IMR-90 (cell line): ENCODE measurements around the gene RHOB. TPM values are rescaled to one million over a fixed set of nuclear protein-coding genes. Genes with fewer than 3 reads are reported as not detected.

ENCODE experiments used
- ATAC-seq: fragments of 200-7000 bp; cut with Tn5 transposase; 2 replicates; pipeline ENCODE4 v1.9.1; 2020; ENCODE audit warnings: low read depth, mild to moderate bottlenecking, moderate library complexity
- BruUV-seq: library from RNA; stranded (reverse); fragments of 400-500 nt; replicated peaks from 2 replicates; lab custom pipeline; 2021; lab: Mats Ljungman, UMichigan
- CTCF ChIA-PET: fragments of 300-600 bp; formaldehyde crosslinking; extraction: SDS; loops from one replicate; lab custom pipeline; 2021; ENCODE audit warnings: antibody characterized with exemption; lab: Yijun Ruan, JAX
- POLR2A ChIA-PET: fragments of 300-600 bp; sonication (Branson Sonifier 250); formaldehyde crosslinking; loops from one replicate; lab custom pipeline; 2022; ENCODE audit warnings: antibody characterized with exemption; ENCODE audit not compliant: unreplicated experiment; lab: Charles Lee
- DNase-seq: peaks from one replicate; pipeline ENCODE4 v3.0.0; 2013
- H2AFZ ChIP-seq: replicated peaks from 2 replicates; pipeline ENCODE3; 2013; ENCODE audit warnings: low read length, mild to moderate bottlenecking; ENCODE audit not compliant: poor library complexity
- H2AK5ac ChIP-seq: 2 replicates; pipeline ENCODE4 v1.6.1; 2013; ENCODE audit warnings: low read depth, low read length, inconsistent platforms
- H2AK9ac ChIP-seq: replicated peaks from 2 replicates; pipeline ENCODE3; 2013; ENCODE audit warnings: mild to moderate bottlenecking, low read depth, low read length, moderate library complexity; ENCODE audit not compliant: poor library complexity
- H2BK120ac ChIP-seq: 2 replicates; pipeline ENCODE4 v1.6.1; 2013; ENCODE audit warnings: low read depth, low read length, inconsistent platforms
- H2BK15ac ChIP-seq: 3 replicates; pipeline ENCODE4 v1.6.1; 2013; ENCODE audit warnings: low read depth, low read length, inconsistent platforms
- H2BK20ac ChIP-seq: 2 replicates; pipeline ENCODE4 v1.6.1; 2013; ENCODE audit warnings: low read depth, mild to moderate bottlenecking, inconsistent platforms, low read length, moderate library complexity
- H2BK5ac ChIP-seq: 2 replicates; pipeline ENCODE4 v1.6.1; 2013; ENCODE audit warnings: mild to moderate bottlenecking, low read depth, low read length, inconsistent platforms; ENCODE audit not compliant: poor library complexity, severe bottlenecking
- H3K14ac ChIP-seq: replicated peaks from 2 replicates; pipeline ENCODE4 v1.6.1; 2013; ENCODE audit warnings: low read depth, low read length, inconsistent platforms
- H3K18ac ChIP-seq: 2 replicates; pipeline ENCODE4 v1.6.1; 2013; ENCODE audit warnings: low read depth, low read length, control low read depth
- H3K23ac ChIP-seq: 2 replicates; pipeline ENCODE4 v1.6.1; 2013; ENCODE audit warnings: low read depth, low read length, inconsistent platforms
- H3K27ac ChIP-seq: 2 replicates; pipeline ENCODE4 v1.5.1; 2013; ENCODE audit warnings: mild to moderate bottlenecking, control low read depth, low read length; ENCODE audit not compliant: insufficient read depth
- H3K27me3 ChIP-seq: 2 replicates; pipeline ENCODE4 v1.6.1; 2013; ENCODE audit warnings: low read length; ENCODE audit not compliant: control insufficient read depth, insufficient read depth
- H3K36me3 ChIP-seq: 2 replicates; pipeline ENCODE4 v1.6.1; 2013; ENCODE audit warnings: low read length, mixed read lengths; ENCODE audit not compliant: control insufficient read depth, insufficient read depth
- H3K4ac ChIP-seq: 2 replicates; pipeline ENCODE4 v1.6.1; 2013; ENCODE audit warnings: low read depth, low read length, inconsistent platforms
- H3K4me1 ChIP-seq: 2 replicates; pipeline ENCODE4 v1.6.1; 2013; ENCODE audit warnings: low read length, mixed read lengths; ENCODE audit not compliant: control insufficient read depth, insufficient read depth
- H3K4me2 ChIP-seq: 2 replicates; pipeline ENCODE4 v1.6.1; 2013; ENCODE audit warnings: low read depth, mild to moderate bottlenecking, control low read depth, low read length, moderate library complexity
- H3K4me3 ChIP-seq: 2 replicates; pipeline ENCODE4 v1.5.1; 2013; ENCODE audit warnings: low read depth, mild to moderate bottlenecking, control low read depth, low read length, moderate library complexity; ENCODE audit not compliant: insufficient read depth
- H3K56ac ChIP-seq: 2 replicates; pipeline ENCODE4 v1.6.1; 2013; ENCODE audit warnings: low read length, inconsistent platforms; ENCODE audit not compliant: insufficient read depth; ENCODE audit errors: extremely low read depth
- H3K79me1 ChIP-seq, 2 experiments: 2 replicates each; pipeline ENCODE4 v1.6.1; 2013; ENCODE audit warnings: low read length in 2 of 2, inconsistent platforms in 1 of 2, low read depth in 1 of 2
- H3K9ac ChIP-seq: 2 replicates; pipeline ENCODE4 v1.6.1; 2013; ENCODE audit warnings: low read depth, low read length, control low read depth
- H3K9me1 ChIP-seq: 2 replicates; pipeline ENCODE4 v1.6.1; 2013; ENCODE audit warnings: low read length, inconsistent platforms; ENCODE audit not compliant: insufficient read depth
- H3K9me3 ChIP-seq: 2 replicates; pipeline ENCODE4 v1.6.1; 2013; ENCODE audit warnings: low read length; ENCODE audit not compliant: control insufficient read depth, insufficient read depth
- H4K20me1 ChIP-seq: 2 replicates; pipeline ENCODE4 v1.6.1; 2013; ENCODE audit warnings: low read length, inconsistent platforms; ENCODE audit not compliant: insufficient read depth
- H4K5ac ChIP-seq: 2 replicates; pipeline ENCODE4 v1.6.1; 2013; ENCODE audit warnings: mild to moderate bottlenecking, low read depth, low read length, control low read depth
- H4K8ac ChIP-seq, 2 experiments: 2 replicates each; pipeline ENCODE4 v1.6.1; 2013; ENCODE audit warnings: low read depth in 2 of 2, low read length in 2 of 2, control low read depth in 1 of 2, inconsistent platforms in 1 of 2
- H4K91ac ChIP-seq: 2 replicates; pipeline ENCODE4 v1.6.1; 2013; ENCODE audit warnings: low read depth, low read length, inconsistent platforms; ENCODE audit not compliant: insufficient read depth
- CHD1 ChIP-seq: IDR thresholded peaks from 2 replicates; pipeline ENCODE4 v1.6.1; 2012; ENCODE audit warnings: low read depth, low read length, improper control_type of control experiment
- MAFK ChIP-seq: IDR thresholded peaks from 2 replicates; pipeline ENCODE4 v1.6.1; 2012; ENCODE audit warnings: low read depth, low read length, improper control_type of control experiment
- POLR2A ChIP-seq: IDR thresholded peaks from 2 replicates; pipeline ENCODE4 v1.6.1; 2012; ENCODE audit warnings: mild to moderate bottlenecking, low read depth, low read length
- WGBS, 2 experiments: methylation state at CpG; one replicate each; pipeline versions ENCODE4 v1.1.5 to v1.1.7; 2013; ENCODE audit warnings: missing lambda C conversion rate in 2 of 2; ENCODE audit not compliant: insufficient read length in 1 of 2; ENCODE audit errors: extremely low coverage in 2 of 2; 5-methylcytosine and 5-hydroxymethylcytosine counted together
- dilution Hi-C: fragments of 300-500 bp; cut with HindIII; formaldehyde crosslinking; loops from one replicate; pipeline ENCODE4 v1.14.3; 2018; ENCODE audit warnings: low sequenced_read_pairs; ENCODE audit not compliant: unreplicated experiment
- in situ Hi-C: fragments of 300-500 bp; cut with MboI; formaldehyde crosslinking; loops from 3 replicates; pipeline ENCODE4 v1.14.3; 2019; ENCODE audit warnings: low sequenced_read_pairs, inconsistent platforms, mixed read lengths
- intact Hi-C: fragments of 100-400 bp; cut with micrococcal nuclease; formaldehyde crosslinking; loops from 2 replicates; pipeline ENCODE4 v1.10.0; 2022
- polyA plus RNA-seq, 3 experiments: library from polyadenylated mRNA; depleted of rRNA; stranded (reverse); fragments of >200 nt; gene quantifications; 2 replicates each; pipeline ENCODE4 v1.2.3, GENCODE V29; 2012; ENCODE audit warnings: low replicate concordance in 1 of 3
- total RNA-seq: library from RNA; depleted of rRNA; stranded (reverse); fragments of >200 nt; gene quantifications from 2 replicates; pipeline ENCODE4 v1.2.3, GENCODE V29; 2012

Gene RHOB
- total and polyA plus RNA-seq, 2 of the 4 experiments (the other 2 are of a cell fraction), result 112 to 149 TPM

GRCh38 chr2:20467789-20468548, 21.1 kb downstream of the RHOB start:
- no TSS peak for BruUV-seq
- no peak overlapping the region for H3K4ac ChIP-seq

More at GRCh38 chr2:20467789-20468548, 21.1 kb downstream of the RHOB start:
- Histone ChIP-seq H2AK5ac (no peak overlapping the region), H3K14ac (no peak overlapping the region), H3K56ac (no peak overlapping the region), H2AK9ac (no peak overlapping the region), H3K9me3 (no peaks in the 10 kb centered on the region), H3K18ac (no peak overlapping the region), H3K4me3 (no peak overlapping the region), H3K9me1 (peaks cover 4% of the 10 kb centered on the region; the same call in 1 of the 2 replicates), H3K4me1 (peaks cover 6% of the 10 kb centered on the region), H2BK15ac (no peak overlapping the region), H2BK120ac (no peak overlapping the region), H3K9ac (no peak overlapping the region), H3K4me2 (no peak overlapping the region), H4K5ac (no peak overlapping the region), H4K91ac (no peak overlapping the region), H3K79me1 (no peaks in the 10 kb centered on the region), H4K8ac (no peak overlapping the region), H3K27ac (no peak overlapping the region), H2AFZ (no peak overlapping the region), H4K20me1 (no peaks in the 10 kb centered on the region), H3K27me3 (peaks cover 15% of the 10 kb centered on the region), H3K23ac (no peak overlapping the region), H2BK5ac (no peak overlapping the region), H3K36me3 (no peaks in the 10 kb centered on the region), H2BK20ac (no peak overlapping the region)
- no peak for DNase-seq
- no peak for ATAC-seq
- dilution Hi-C loops (no loop called here), in situ Hi-C loops (no loop called here), intact Hi-C loops (no loop called here)
- ChIA-PET CTCF (no interaction called here), POLR2A (no interaction called here)
- no peak for TF ChIP-seq MAFK
- no peak for TF ChIP-seq CHD1
- TF ChIP-seq POLR2A, result no peak
- 92% methylated on average over 3 of the region's 11 CpGs; no CpG with 5 or more reads in 1 of the 2 experiments for WGBS, 2 experiments
